Chondrocyte (in vitro differentiated cells): ENCODE data around the gene GCLC. TPM values are rescaled to one million over a fixed set of nuclear protein-coding genes. Genes with fewer than 3 reads are reported as not detected.
"Not testable (repeated sequence)": the region's sequence is repeated elsewhere in the genome, so short reads cannot be mapped to it uniquely, and the experiment has no call there.

Experiments
- DNase-seq: peaks from one replicate; pipeline ENCODE4 v3.0.0; 2021; ENCODE audit warnings: mixed read lengths, low spot score
- H3K27ac Mint-ChIP-seq: one replicate; pipeline ENCODE4 v1.8.0; 2021; ENCODE audit warnings: mild to moderate bottlenecking, moderate library complexity, mixed read lengths; ENCODE audit not compliant: unreplicated experiment
- H3K27me3 Mint-ChIP-seq: 2 replicates; pipeline ENCODE4 v1.8.0; 2021; ENCODE audit warnings: low read depth, mixed read lengths
- H3K36me3 Mint-ChIP-seq: 2 replicates; pipeline ENCODE4 v1.8.0; 2021; ENCODE audit warnings: low read depth, mixed read lengths
- H3K4me1 Mint-ChIP-seq: 2 replicates; pipeline ENCODE4 v1.8.0; 2021; ENCODE audit warnings: low read depth, mild to moderate bottlenecking, mixed read lengths
- H3K4me3 Mint-ChIP-seq: one replicate; pipeline ENCODE4 v1.8.0; 2021; ENCODE audit warnings: mild to moderate bottlenecking, moderate library complexity, mixed read lengths; ENCODE audit not compliant: unreplicated experiment
- H3K9me3 Mint-ChIP-seq: 2 replicates; pipeline ENCODE4 v1.8.0; 2021; ENCODE audit warnings: low read depth, mixed read lengths
- total RNA-seq: library from RNA; stranded (reverse); gene quantifications from 3 replicates; pipeline ENCODE4 v1.2.1, GENCODE V29; 2021
- TF ChIP-seq, protein P1 (sequence below): fragments of 200-600 bp; sonication (generic); IDR thresholded peaks from 2 replicates; pipeline ENCODE4 v1.5.0; 2021; ENCODE audit warnings: antibody characterized with exemption, mild to moderate bottlenecking, moderate library complexity

GCLC gene
- total RNA-seq, 1 donor from 2014 or later, result 35.2 TPM

DNA sequence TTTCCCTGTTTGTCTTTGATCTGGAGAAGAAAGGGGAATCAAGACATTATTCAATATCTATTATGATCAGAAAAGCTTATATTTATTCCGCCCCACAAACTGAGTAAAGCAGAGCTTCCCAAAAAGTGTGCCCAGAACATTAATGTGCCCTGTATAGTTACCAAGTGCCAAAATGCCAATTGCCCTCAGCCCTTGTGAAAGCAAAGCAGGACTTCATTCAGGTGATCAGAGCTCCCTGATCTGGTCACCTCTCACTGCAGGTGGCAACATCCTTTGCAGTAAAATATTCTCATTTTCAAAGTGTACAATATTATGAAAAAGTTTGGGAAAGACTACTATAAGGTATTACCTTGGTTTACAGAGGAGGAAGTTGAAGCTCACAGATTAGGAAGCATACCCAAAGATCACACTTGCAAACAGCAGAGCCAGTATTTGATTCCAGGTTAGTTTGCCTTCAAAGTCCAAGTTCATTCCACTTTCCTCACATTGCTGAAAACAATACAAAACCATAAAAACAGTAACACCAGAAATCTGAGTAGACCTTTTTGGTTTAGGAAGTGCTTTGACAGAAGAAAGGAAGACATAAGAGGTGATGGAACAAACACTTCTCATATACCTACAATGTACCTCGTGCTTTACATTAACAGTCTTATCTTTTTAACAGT is 19.6 kb upstream of the GCLC start:
- H3K9me3 Mint-ChIP-seq, result peaks cover 4% of the 10 kb centered on the region
- H3K4me3 Mint-ChIP-seq, result no peak overlapping the region
- DNase-seq, result no peak
- no peaks in the 10 kb centered on the region for H3K4me1 Mint-ChIP-seq
- no peak overlapping the region for H3K27ac Mint-ChIP-seq
- peaks cover 22% of the 10 kb centered on the region for H3K27me3 Mint-ChIP-seq
- peaks cover 2% of the 10 kb centered on the region for H3K36me3 Mint-ChIP-seq
- TF ChIP-seq, protein P1, sequence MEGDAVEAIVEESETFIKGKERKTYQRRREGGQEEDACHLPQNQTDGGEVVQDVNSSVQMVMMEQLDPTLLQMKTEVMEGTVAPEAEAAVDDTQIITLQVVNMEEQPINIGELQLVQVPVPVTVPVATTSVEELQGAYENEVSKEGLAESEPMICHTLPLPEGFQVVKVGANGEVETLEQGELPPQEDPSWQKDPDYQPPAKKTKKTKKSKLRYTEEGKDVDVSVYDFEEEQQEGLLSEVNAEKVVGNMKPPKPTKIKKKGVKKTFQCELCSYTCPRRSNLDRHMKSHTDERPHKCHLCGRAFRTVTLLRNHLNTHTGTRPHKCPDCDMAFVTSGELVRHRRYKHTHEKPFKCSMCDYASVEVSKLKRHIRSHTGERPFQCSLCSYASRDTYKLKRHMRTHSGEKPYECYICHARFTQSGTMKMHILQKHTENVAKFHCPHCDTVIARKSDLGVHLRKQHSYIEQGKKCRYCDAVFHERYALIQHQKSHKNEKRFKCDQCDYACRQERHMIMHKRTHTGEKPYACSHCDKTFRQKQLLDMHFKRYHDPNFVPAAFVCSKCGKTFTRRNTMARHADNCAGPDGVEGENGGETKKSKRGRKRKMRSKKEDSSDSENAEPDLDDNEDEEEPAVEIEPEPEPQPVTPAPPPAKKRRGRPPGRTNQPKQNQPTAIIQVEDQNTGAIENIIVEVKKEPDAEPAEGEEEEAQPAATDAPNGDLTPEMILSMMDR, result no peak

DNA sequence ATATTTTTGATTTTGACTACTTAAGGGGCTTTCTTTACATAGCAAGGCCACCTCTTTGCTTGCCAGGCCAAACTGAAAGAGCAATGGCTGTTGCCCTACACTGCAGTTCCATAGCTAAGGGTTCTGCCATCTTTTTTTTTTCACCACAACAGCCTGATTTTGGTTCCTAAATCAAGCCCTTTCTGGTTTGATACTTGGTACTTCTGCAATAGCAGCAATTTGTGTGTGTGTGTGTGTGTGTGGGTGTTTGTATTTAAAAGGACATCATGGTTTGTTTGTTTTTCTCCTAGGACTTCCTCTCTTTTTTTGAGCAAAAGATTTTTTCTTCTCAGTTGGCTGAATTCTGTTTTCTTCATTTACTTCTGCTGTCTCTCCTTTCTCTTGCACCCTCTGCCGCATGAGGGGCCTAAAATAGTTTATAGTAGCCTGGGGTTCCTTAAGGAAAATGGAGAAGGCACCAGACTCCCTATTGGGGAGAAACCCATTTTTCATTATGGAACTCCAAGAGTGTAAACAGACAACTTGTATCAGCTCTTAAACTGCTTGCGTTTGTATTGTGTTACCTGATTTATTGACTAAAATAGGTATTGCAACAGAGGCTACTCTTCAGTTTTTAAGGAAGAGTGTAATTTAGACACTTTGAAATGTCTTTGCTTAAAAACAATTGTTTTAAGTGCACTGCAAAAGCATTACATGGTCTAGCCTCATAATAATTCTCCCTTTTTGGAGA is 12.2 kb upstream of the GCLC start:
- peaks cover 2% of the 10 kb centered on the region for H3K36me3 Mint-ChIP-seq
- H3K27me3 Mint-ChIP-seq, result peaks cover 2% of the 10 kb centered on the region
- H3K4me1 Mint-ChIP-seq, result no peaks in the 10 kb centered on the region
- H3K4me3 Mint-ChIP-seq, result no peak overlapping the region
- no peak for DNase-seq
- TF ChIP-seq, protein P1, result no peak
- no peak overlapping the region for H3K27ac Mint-ChIP-seq
- H3K9me3 Mint-ChIP-seq, result peaks cover 9% of the 10 kb centered on the region

DNA sequence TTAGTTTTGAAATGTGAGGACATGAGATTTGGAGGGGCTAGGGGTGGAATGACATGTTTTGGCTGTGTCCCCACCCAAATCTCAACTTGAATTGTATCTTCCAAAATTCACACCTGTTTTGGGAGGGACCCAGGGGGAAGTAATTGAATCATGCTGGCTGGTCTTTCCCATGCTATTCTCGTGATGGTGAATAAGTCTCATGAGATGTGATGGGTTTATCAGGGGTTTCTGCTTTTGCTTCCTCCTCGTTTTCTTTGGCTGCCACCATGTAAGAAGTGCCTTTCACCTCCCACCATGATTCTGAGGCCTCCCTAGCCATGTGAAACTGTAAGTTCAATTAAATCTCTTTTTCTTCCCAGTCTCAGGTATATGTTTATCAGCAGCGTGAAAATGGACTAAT is 8.7 kb upstream of the GCLC start:
- not testable (repeated sequence) for H3K27ac Mint-ChIP-seq, DNase-seq, H3K9me3 Mint-ChIP-seq, H3K4me1 Mint-ChIP-seq, H3K4me3 Mint-ChIP-seq, H3K36me3 Mint-ChIP-seq, H3K27me3 Mint-ChIP-seq

DNA sequence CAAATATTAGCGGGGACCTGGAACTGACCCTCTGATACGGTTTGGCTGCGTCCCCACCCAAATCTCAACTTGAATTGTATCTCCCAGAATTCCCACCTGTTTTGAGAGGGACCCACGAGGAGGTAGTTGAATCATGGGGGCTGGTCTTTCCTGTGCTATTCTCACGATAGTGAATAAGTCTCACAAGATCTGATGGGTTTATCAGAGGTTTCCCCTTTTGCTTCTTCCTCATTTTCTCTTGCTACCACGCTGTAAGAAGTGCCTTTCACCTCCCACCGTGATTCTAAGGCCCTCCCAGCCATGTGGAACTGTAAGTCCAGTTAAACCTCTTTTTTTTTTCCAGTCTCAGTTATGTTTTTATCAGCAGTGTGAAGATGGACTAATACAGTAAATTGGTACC is 6.8 kb upstream of the GCLC start:
- not testable (repeated sequence) for H3K36me3 Mint-ChIP-seq

DNA sequence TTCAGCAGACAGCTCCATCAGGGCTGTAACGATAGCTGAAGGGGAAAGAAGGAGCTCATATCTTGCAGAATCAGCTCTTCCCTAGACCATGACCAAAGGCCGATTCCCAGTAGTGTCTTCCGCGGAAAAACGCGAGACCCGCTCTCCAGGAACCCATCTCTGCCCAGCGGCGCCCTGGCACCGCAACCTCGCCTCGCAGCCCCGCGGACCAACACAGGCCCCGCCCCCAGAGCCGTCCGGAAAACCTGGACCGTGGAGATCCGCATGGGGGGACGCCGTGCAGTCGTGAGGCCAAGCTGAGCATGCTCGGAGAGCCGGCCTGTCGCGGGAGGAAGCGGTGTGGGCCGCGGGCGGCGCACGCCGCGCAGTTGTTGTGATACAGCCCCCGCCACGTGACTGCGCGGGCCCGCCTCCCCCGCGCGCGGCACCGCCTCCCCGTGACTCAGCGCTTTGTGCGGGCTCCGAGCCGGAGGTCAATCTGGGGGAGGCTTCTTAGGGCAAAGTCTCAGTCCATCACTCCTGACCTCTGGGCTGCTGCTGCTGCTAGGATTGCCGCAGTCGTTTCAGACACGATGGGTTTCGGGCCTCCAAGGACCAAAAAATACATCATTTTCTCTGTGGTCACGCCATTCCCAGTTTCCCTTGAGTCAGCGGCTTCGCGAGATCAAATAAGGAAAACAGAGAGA is 3.1 kb upstream of the GCLC start:
- peak; percentile 99 for DNase-seq
- Mint-ChIP-seq H3K9me3 (no peaks in the 10 kb centered on the region), H3K27me3 (no peaks in the 10 kb centered on the region), H3K4me1 (peaks cover 29% of the 10 kb centered on the region), H3K36me3 (no peaks in the 10 kb centered on the region), H3K27ac (peak overlapping the region; percentile 98), H3K4me3 (peak overlapping the region; percentile 88)
- TF ChIP-seq, protein P1, result peak; percentile 37

More for the DNA sequence above, 6.8 kb upstream of the GCLC start:
- H3K27me3 Mint-ChIP-seq, H3K27ac Mint-ChIP-seq, H3K4me3 Mint-ChIP-seq, H3K9me3 Mint-ChIP-seq, DNase-seq: not testable (repeated sequence)
- H3K4me1 Mint-ChIP-seq, result peaks cover 12% of the 10 kb centered on the region

DNA sequence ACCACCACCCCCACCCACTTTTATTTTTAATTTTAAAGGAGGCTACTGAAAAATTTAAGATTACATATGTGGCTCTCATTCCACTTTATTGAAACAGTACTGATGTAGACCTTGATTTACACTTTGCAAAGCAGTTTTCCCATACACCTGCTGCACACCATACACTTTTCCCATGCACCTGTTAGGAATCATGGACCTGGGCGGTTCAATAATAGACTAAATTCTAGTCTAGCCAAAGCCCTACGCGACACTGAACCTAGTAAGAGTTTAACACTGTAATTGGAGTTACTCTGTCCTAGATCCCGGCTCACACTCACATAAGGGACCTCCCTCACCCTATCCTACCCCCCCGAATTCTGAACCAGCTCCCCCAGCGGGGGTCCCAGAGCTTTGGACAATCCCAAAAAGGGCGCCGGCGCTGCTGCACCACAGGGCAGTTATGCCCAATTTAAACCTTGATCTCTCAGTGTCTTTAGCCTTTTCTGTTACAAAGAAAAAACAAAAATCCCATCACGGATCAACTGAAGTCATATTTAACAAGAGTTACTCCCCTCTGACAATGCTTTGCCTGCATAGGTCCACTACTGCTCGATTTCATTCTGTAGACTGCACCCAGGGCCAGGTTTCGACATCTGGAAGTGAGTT is 2.4 kb upstream of the GCLC start:
- Mint-ChIP-seq H3K36me3 (no peaks in the 10 kb centered on the region), H3K4me3 (peak overlapping the region; percentile 88), H3K9me3 (no peaks in the 10 kb centered on the region), H3K27me3 (no peaks in the 10 kb centered on the region), H3K4me1 (peaks cover 31% of the 10 kb centered on the region), H3K27ac (peak overlapping the region; percentile 98)
- DNase-seq, result no peak
- TF ChIP-seq, protein P1, result no peak
